Measurements from ENCODE around the gene CST5.
"Not testable (repeated sequence)": the region's sequence is repeated elsewhere in the genome, so short reads cannot be mapped to it uniquely, and the experiment has no call there.

CST5 gene

GRCh38 chr20:23873370-23874015 is 6.1 kb downstream of the CST5 start:
- H3K27me3 ChIP-seq (replicated peaks; ENCODE audit: control insufficient read depth, insufficient read depth, low read length) = peaks cover 72% of the 10 kb centered on the region
- peaks cover 2% of the 10 kb centered on the region for H3K9me3 ChIP-seq (ENCODE audit: control insufficient read depth, low read length)
- no peaks in the 10 kb centered on the region for H3K4me1 ChIP-seq (ENCODE audit: control insufficient read depth, insufficient read depth, low read length)
- H3K9ac ChIP-seq (ENCODE audit: low read length) = no peak overlapping the region
- DNase-seq (ENCODE audit: low read depth) = no peak
- no peaks in the 10 kb centered on the region for H3K36me3 ChIP-seq (ENCODE audit: control insufficient read depth, insufficient read depth, low read length, severe bottlenecking)
- no peak overlapping the region for H3K4me3 ChIP-seq (ENCODE audit: low read length)

GRCh38 chr20:23872065-23872464 is 7.5 kb downstream of the CST5 start:
- no peak for DNase-seq (ENCODE audit: low read depth)
- Histone ChIP-seq H3K4me3 (ENCODE audit: low read length) (no peak overlapping the region), H3K9me3 (ENCODE audit: control insufficient read depth, low read length) (peaks cover 2% of the 10 kb centered on the region), H3K9ac (ENCODE audit: low read length) (no peak overlapping the region), H3K36me3 (ENCODE audit: control insufficient read depth, insufficient read depth, low read length, severe bottlenecking) (no peaks in the 10 kb centered on the region), H3K27me3 (replicated peaks; ENCODE audit: control insufficient read depth, insufficient read depth, low read length) (peaks cover 70% of the 10 kb centered on the region), H3K4me1 (ENCODE audit: control insufficient read depth, insufficient read depth, low read length) (no peaks in the 10 kb centered on the region)

- no peaks in the 10 kb centered on the region for H3K4me1 ChIP-seq (ENCODE audit: control insufficient read depth, insufficient read depth, low read length)
- DNase-seq (ENCODE audit: low read depth) = no peak
- H3K9me3 ChIP-seq (ENCODE audit: control insufficient read depth, low read length) = peaks cover 2% of the 10 kb centered on the region
- no peak overlapping the region for H3K4me3 ChIP-seq (ENCODE audit: low read length)
- H3K36me3 ChIP-seq (ENCODE audit: control insufficient read depth, insufficient read depth, low read length, severe bottlenecking) = no peaks in the 10 kb centered on the region
- no peak overlapping the region for H3K9ac ChIP-seq (ENCODE audit: low read length)
- H3K27me3 ChIP-seq (replicated peaks; ENCODE audit: control insufficient read depth, insufficient read depth, low read length) = peaks cover 69% of the 10 kb centered on the region
Observed at GRCh38 chr20:23870461-23870860, 9.1 kb downstream of the CST5 start.

- H3K4me1 ChIP-seq (ENCODE audit: control insufficient read depth, insufficient read depth, low read length) = no peaks in the 10 kb centered on the region
- no peak for DNase-seq (ENCODE audit: low read depth)
Observed at GRCh38 chr20:23869520-23869919, 10.0 kb downstream of the CST5 start.

GRCh38 chr20:23868321-23868720 is 11.2 kb downstream of the CST5 start:
- Histone ChIP-seq H3K4me1 (ENCODE audit: control insufficient read depth, insufficient read depth, low read length) (no peaks in the 10 kb centered on the region), H3K27me3 (replicated peaks; ENCODE audit: control insufficient read depth, insufficient read depth, low read length) (peaks cover 54% of the 10 kb centered on the region)

More at GRCh38 chr20:23869520-23869919, 10.0 kb downstream of the CST5 start:
- Histone ChIP-seq H3K36me3 (ENCODE audit: control insufficient read depth, insufficient read depth, low read length, severe bottlenecking) (no peaks in the 10 kb centered on the region), H3K9ac (ENCODE audit: low read length) (no peak overlapping the region), H3K9me3 (ENCODE audit: control insufficient read depth, low read length) (peaks cover 2% of the 10 kb centered on the region), H3K27me3 (replicated peaks; ENCODE audit: control insufficient read depth, insufficient read depth, low read length) (peaks cover 62% of the 10 kb centered on the region), H3K4me3 (ENCODE audit: low read length) (no peak overlapping the region)

GRCh38 chr20:23867152-23867776 is 12.3 kb downstream of the CST5 start:
- no peak overlapping the region for H3K9ac ChIP-seq (ENCODE audit: low read length)
- DNase-seq (ENCODE audit: low read depth) = no peak

More at GRCh38 chr20:23868321-23868720, 11.2 kb downstream of the CST5 start:
- Histone ChIP-seq H3K4me3 (ENCODE audit: low read length) (no peak overlapping the region), H3K9ac (ENCODE audit: low read length) (no peak overlapping the region), H3K9me3 (ENCODE audit: control insufficient read depth, low read length) (peaks cover 2% of the 10 kb centered on the region), H3K36me3 (ENCODE audit: control insufficient read depth, insufficient read depth, low read length, severe bottlenecking) (no peaks in the 10 kb centered on the region)
- no peak for DNase-seq (ENCODE audit: low read depth)

GRCh38 chr20:23860771-23861170 is 18.8 kb downstream of the CST5 start:
- H3K9ac ChIP-seq (ENCODE audit: low read length); H3K36me3 ChIP-seq (ENCODE audit: control insufficient read depth, insufficient read depth, low read length, severe bottlenecking); H3K4me1 ChIP-seq (ENCODE audit: control insufficient read depth, insufficient read depth, low read length); H3K4me3 ChIP-seq (ENCODE audit: low read length); H3K9me3 ChIP-seq (ENCODE audit: control insufficient read depth, low read length); DNase-seq (ENCODE audit: low read depth): not testable (repeated sequence)
- H3K27me3 ChIP-seq (replicated peaks; ENCODE audit: control insufficient read depth, insufficient read depth, low read length) = peaks cover 16% of the 10 kb centered on the region

More at GRCh38 chr20:23867152-23867776, 12.3 kb downstream of the CST5 start:
- Histone ChIP-seq H3K27me3 (replicated peaks; ENCODE audit: control insufficient read depth, insufficient read depth, low read length) (peaks cover 48% of the 10 kb centered on the region), H3K4me3 (ENCODE audit: low read length) (no peak overlapping the region), H3K9me3 (ENCODE audit: control insufficient read depth, low read length) (peaks cover 8% of the 10 kb centered on the region), H3K36me3 (ENCODE audit: control insufficient read depth, insufficient read depth, low read length, severe bottlenecking) (no peaks in the 10 kb centered on the region), H3K4me1 (ENCODE audit: control insufficient read depth, insufficient read depth, low read length) (no peaks in the 10 kb centered on the region)

GRCh38 chr20:23857962-23858595 is 21.5 kb downstream of the CST5 start:
- no peaks in the 10 kb centered on the region for H3K36me3 ChIP-seq (ENCODE audit: control insufficient read depth, insufficient read depth, low read length, severe bottlenecking)
- peaks cover 18% of the 10 kb centered on the region for H3K27me3 ChIP-seq (replicated peaks; ENCODE audit: control insufficient read depth, insufficient read depth, low read length)
- DNase-seq (ENCODE audit: low read depth) = no peak
- no peak overlapping the region for H3K4me3 ChIP-seq (ENCODE audit: low read length)
- H3K9ac ChIP-seq (ENCODE audit: low read length) = no peak overlapping the region
- no peaks in the 10 kb centered on the region for H3K4me1 ChIP-seq (ENCODE audit: control insufficient read depth, insufficient read depth, low read length)
- H3K9me3 ChIP-seq (ENCODE audit: control insufficient read depth, low read length) = peaks cover 4% of the 10 kb centered on the region

GRCh38 chr20:23856736-23857135 is 22.8 kb downstream of the CST5 start:
- Histone ChIP-seq H3K4me3 (ENCODE audit: low read length) (no peak overlapping the region), H3K4me1 (ENCODE audit: control insufficient read depth, insufficient read depth, low read length) (no peaks in the 10 kb centered on the region), H3K9me3 (ENCODE audit: control insufficient read depth, low read length) (no peaks in the 10 kb centered on the region), H3K9ac (ENCODE audit: low read length) (no peak overlapping the region), H3K27me3 (replicated peaks; ENCODE audit: control insufficient read depth, insufficient read depth, low read length) (peaks cover 18% of the 10 kb centered on the region), H3K36me3 (ENCODE audit: control insufficient read depth, insufficient read depth, low read length, severe bottlenecking) (no peaks in the 10 kb centered on the region)
- DNase-seq (ENCODE audit: low read depth) = no peak

- peaks cover 18% of the 10 kb centered on the region for H3K27me3 ChIP-seq (replicated peaks; ENCODE audit: control insufficient read depth, insufficient read depth, low read length)
- no peak overlapping the region for H3K4me3 ChIP-seq (ENCODE audit: low read length)
- no peak for DNase-seq (ENCODE audit: low read depth)
- H3K36me3 ChIP-seq (ENCODE audit: control insufficient read depth, insufficient read depth, low read length, severe bottlenecking) = no peaks in the 10 kb centered on the region
- no peaks in the 10 kb centered on the region for H3K4me1 ChIP-seq (ENCODE audit: control insufficient read depth, insufficient read depth, low read length)
- no peak overlapping the region for H3K9ac ChIP-seq (ENCODE audit: low read length)
- no peaks in the 10 kb centered on the region for H3K9me3 ChIP-seq (ENCODE audit: control insufficient read depth, low read length)
Observed at GRCh38 chr20:23856226-23856625, 23.3 kb downstream of the CST5 start.

- Histone ChIP-seq H3K4me3 (ENCODE audit: low read length) (no peak overlapping the region), H3K27me3 (replicated peaks; ENCODE audit: control insufficient read depth, insufficient read depth, low read length) (peaks cover 3% of the 10 kb centered on the region), H3K9me3 (ENCODE audit: control insufficient read depth, low read length) (no peaks in the 10 kb centered on the region), H3K36me3 (ENCODE audit: control insufficient read depth, insufficient read depth, low read length, severe bottlenecking) (no peaks in the 10 kb centered on the region), H3K4me1 (ENCODE audit: control insufficient read depth, insufficient read depth, low read length) (no peaks in the 10 kb centered on the region), H3K9ac (ENCODE audit: low read length) (no peak overlapping the region)
- no peak for DNase-seq (ENCODE audit: low read depth)
Observed at GRCh38 chr20:23841693-23842092, 37.9 kb downstream of the CST5 start.
